K562 (cell line): ENCODE results near the gene RSPO1. TPM values are rescaled to one million over a fixed set of nuclear protein-coding genes. Genes with fewer than 3 reads are reported as not detected.

Experiments used
- ATAC-seq: fragments of 200-7000 bp; cut with Tn5 transposase; 3 replicates; pipeline ENCODE4 v1.9.1; 2020; ENCODE audit warnings: moderate library complexity
- BruUV-seq: library from RNA; stranded (reverse); fragments of 400-500 nt; replicated peaks from 2 replicates; lab custom pipeline; 2021; lab: Mats Ljungman, UMichigan
- CTCF ChIA-PET: fragments of 300-600 bp; formaldehyde crosslinking; extraction: SDS; loops from one replicate; lab custom pipeline; 2021; ENCODE audit warnings: low intra/inter-chr PET ratio; lab: Yijun Ruan, JAX
- POLR2A ChIA-PET: fragments of 300-600, 350-650 bp; sonication (Branson Sonifier 250); formaldehyde crosslinking; extraction: SDS; loops from one replicate; lab custom pipeline; 2021; ENCODE audit warnings: antibody characterized with exemption, inconsistent platforms; lab: Yijun Ruan, JAX
- DNase-seq, 4 experiments: peaks; one replicate each; pipeline versions ENCODE4 v3.0.0 to v3.0.0-alpha.2; 2011 to 2018; ENCODE audit warnings: low spot score in 3 of 4, mixed read lengths in 3 of 4; ENCODE audit errors: extremely low read depth in 1 of 4
- FAIRE-seq: peaks from 2 replicates; lab custom pipeline; 2011; peaks lifted over from hg19 to GRCh38; lab: Jason Lieb, UNC
- H2AFZ ChIP-seq: 2 replicates; pipeline ENCODE4 v1.6.0; 2011; ENCODE audit warnings: low read depth, low read length, control low read depth, inconsistent platforms
- H3K27ac ChIP-seq: fragments of 200-600 bp; 3 replicates; pipeline ENCODE4 v1.8.0; 2011; ENCODE audit warnings: low read depth, mild to moderate bottlenecking, control low read depth, inconsistent platforms, low read length, moderate library complexity, mixed read lengths; ENCODE audit errors: extremely low read depth
- H3K27me3 ChIP-seq, 2 experiments: fragments of 300-600 bp in 1 of 2; 2 replicates in 1 of 2; 3 replicates in 1 of 2; pipeline versions ENCODE4 v1.6.0 to v1.8.0; 2011; ENCODE audit warnings: inconsistent platforms in 2 of 2, low read length in 2 of 2, mild to moderate bottlenecking in 1 of 2, mixed read lengths in 1 of 2, moderate library complexity in 1 of 2; ENCODE audit not compliant: control insufficient read depth in 2 of 2, insufficient read depth in 2 of 2
- H3K36me3 ChIP-seq: fragments of 300-600 bp; 3 replicates; pipeline ENCODE4 v1.8.0; 2011; ENCODE audit warnings: mild to moderate bottlenecking, low read length, inconsistent platforms; ENCODE audit not compliant: control insufficient read depth, insufficient read depth
- H3K4me1 ChIP-seq, 2 experiments: fragments of 200-600 bp in 1 of 2; replicated peaks in 1 of 2; 2 replicates in 1 of 2; 3 replicates in 1 of 2; pipeline versions ENCODE4 v1.5.1 to v1.8.0; 2011; ENCODE audit warnings: inconsistent platforms in 2 of 2, low read length in 2 of 2, mild to moderate bottlenecking in 1 of 2, mixed read lengths in 1 of 2, moderate library complexity in 1 of 2; ENCODE audit not compliant: control insufficient read depth in 2 of 2, insufficient read depth in 2 of 2
- H3K4me2 ChIP-seq: 2 replicates; pipeline ENCODE4 v1.6.1; 2011; ENCODE audit warnings: low read length, control low read depth, inconsistent platforms, mixed read lengths; ENCODE audit not compliant: insufficient read depth
- H3K4me3 ChIP-seq: fragments of 200-600 bp; sonication (generic), shearing (Covaris generic); 2 replicates; pipeline ENCODE4 v1.5.1; 2016; ENCODE audit warnings: control low read depth, inconsistent platforms
- H3K79me2 ChIP-seq: fragments of 200-600 bp; 3 replicates; pipeline ENCODE4 v1.8.0; 2011; ENCODE audit warnings: low read length, inconsistent platforms; ENCODE audit not compliant: control insufficient read depth, insufficient read depth
- H3K9ac ChIP-seq, 2 experiments: 2 replicates each; pipeline versions ENCODE4 v1.6.0 to v1.6.1; 2011; ENCODE audit warnings: low read depth in 2 of 2, low read length in 2 of 2, control low read depth in 1 of 2, inconsistent platforms in 1 of 2, mild to moderate bottlenecking in 1 of 2, mixed read lengths in 1 of 2; ENCODE audit not compliant: insufficient read depth in 1 of 2
- H3K9me1 ChIP-seq: one replicate; pipeline ENCODE4 v1.6.0; 2011; ENCODE audit warnings: inconsistent platforms, mild to moderate bottlenecking, low read length, moderate library complexity; ENCODE audit not compliant: control insufficient read depth, insufficient read depth
- H3K9me3 ChIP-seq: replicated peaks from 2 replicates; pipeline ENCODE4 v1.5.1; 2011; ENCODE audit warnings: low read depth, low read length, inconsistent platforms; ENCODE audit not compliant: control insufficient read depth, insufficient read depth
- H4K20me1 ChIP-seq: replicated peaks from 2 replicates; pipeline ENCODE4 v1.6.1; 2011; ENCODE audit warnings: low read length, inconsistent platforms, mixed read lengths; ENCODE audit not compliant: control insufficient read depth, insufficient read depth
- CTCF ChIP-seq, 3 experiments: IDR thresholded peaks in 2 of 3; conservative IDR thresholded peaks in 1 of 3; 2 replicates each; pipeline ENCODE4 v1.5.1; 2011 to 2012; ENCODE audit warnings: low read length in 3 of 3, mild to moderate bottlenecking in 3 of 3, control low read depth in 2 of 3, improper control_type of control experiment in 1 of 3, inconsistent platforms in 1 of 3, low read depth in 1 of 3, mixed read lengths in 1 of 3, moderate library complexity in 1 of 3; ENCODE audit not compliant: insufficient read depth in 2 of 3
- CTCFL ChIP-seq: IDR thresholded peaks from 2 replicates; pipeline ENCODE4 v1.6.1; 2011; ENCODE audit warnings: borderline replicate concordance, low read depth, mild to moderate bottlenecking, moderate library complexity, low read length; ENCODE audit not compliant: insufficient read depth, poor library complexity, severe bottlenecking
- NFXL1 ChIP-seq: fragments of 450-650 bp; formaldehyde crosslinking; IDR thresholded peaks from 2 replicates; pipeline ENCODE4 v1.4.0; 2021; ENCODE audit warnings: mild to moderate bottlenecking
- SMC3 ChIP-seq: conservative IDR thresholded peaks from 2 replicates; pipeline ENCODE4 v1.6.1; 2011; ENCODE audit warnings: low read depth, low read length, improper control_type of control experiment; ENCODE audit not compliant: insufficient read depth
- TBP ChIP-seq: optimal IDR thresholded peaks from 2 replicates; pipeline ENCODE3; 2011; ENCODE audit warnings: low read depth, low read length, improper control_type of control experiment
- XRCC5 ChIP-seq: fragments of 200-400 bp; formaldehyde crosslinking; IDR thresholded peaks from 2 replicates; pipeline ENCODE4 v1.6.1; 2017; ENCODE audit warnings: low read depth, mild to moderate bottlenecking, low read length
- WGBS: fragments of 100-300 bp; shearing (Covaris generic); methylation state at CpG from one replicate; pipeline ENCODE4 v1.1.6; 2016; ENCODE audit warnings: low coverage, mixed read lengths; ENCODE audit not compliant: insufficient coverage; ENCODE audit errors: missing lambda C conversion rate; 5-methylcytosine and 5-hydroxymethylcytosine counted together
- in situ Hi-C: fragments of 300-500 bp; cut with MboI; formaldehyde crosslinking; loops from 4 replicates; pipeline ENCODE4 v1.15.0; 2018; ENCODE audit warnings: inconsistent platforms, mixed read lengths
- intact Hi-C: fragments of 100-400 bp; cut with micrococcal nuclease; formaldehyde crosslinking; loops from 2 replicates; pipeline ENCODE4 v1.14.2; 2022
- polyA plus RNA-seq, 8 experiments: library from polyadenylated mRNA; depleted of rRNA in 4 of 8; stranded (reverse) in 5 of 8; unstranded in 3 of 8; fragments of >200 nt; fragmentation: Nextera tagmentation in 2 of 8; fragmentation: Illumina TruSeq in 1 of 8; extraction: Ambion mirVana in 2 of 8; extraction: Trizol in 1 of 8; gene quantifications; 2 replicates each; pipeline versions ENCODE4 v1.2.1 to v1.2.3, GENCODE V29; 2011 to 2014; ENCODE audit warnings: inconsistent platforms in 1 of 8, missing spikeins in 1 of 8
- total RNA-seq, 7 experiments: library from RNA; depleted of rRNA in 6 of 7; stranded (reverse); fragments of >200 nt in 6 of 7; fragmentation: Illumina TruSeq in 2 of 7; extraction: Trizol in 2 of 7; gene quantifications; 2 replicates each; pipeline versions ENCODE4 v1.2.1 to v1.2.3, GENCODE V29; 2011 to 2021; ENCODE audit warnings: low replicate concordance in 1 of 7

Gene RSPO1
- total and polyA plus RNA-seq, 9 of the 15 experiments (the other 6 are each of a cell fraction or from before 2014, with no cell fraction given), result not detected

- H4K20me1 ChIP-seq, result 0 out of 2 replicates have a peak, but pooled peaks cover 5% of the 10 kb centered on the region
- H2AFZ ChIP-seq, result no peak overlapping the region
- no peaks in the 10 kb centered on the region for H3K79me2 ChIP-seq
- no peak overlapping the region for H3K9ac ChIP-seq
- no peak overlapping the region for H3K27ac ChIP-seq
- ATAC-seq (peak; percentile 90), DNase-seq (peak; percentile 68 to 74 (median 70)), FAIRE-seq (peak; percentile 86)
- BruUV-seq, result no TSS peak
- ChIA-PET CTCF (interaction anchor here (0.5 to 1.7 kb wide), 5 partner anchors 79 to 934 kb away, joined by 3 to 12 read pairs (median 3); partner anchors contain the start of gene SF3A3), POLR2A (interaction anchor here (0.5 to 2.1 kb wide), 6 partner anchors 11 to 624 kb away, joined by 3 to 6 read pairs (median 4); no protein-coding TSS in a partner anchor)
- peaks cover 0 to 4% of the 10 kb centered on the region in 2 experiments; a peak in 2 of 5 replicates for H3K4me1 ChIP-seq
- H3K4me2 ChIP-seq, result no peak overlapping the region
- no peaks in the 10 kb centered on the region for H3K36me3 ChIP-seq
- no peaks in the 10 kb centered on the region for H3K9me1 ChIP-seq
- H3K4me3 ChIP-seq, result no peak overlapping the region
- in situ Hi-C loops (no loop called here), intact Hi-C loops (loop anchor here (2.0 to 10.0 kb wide), 3 partner anchors 80 to 162 kb away; partner anchors contain the start of gene EPHA10)
- whole genome bisulfite sequencing, result 1% methylated on average over 8 of the region's 8 CpGs
- peaks cover 51 to 66% of the 10 kb centered on the region in 2 experiments for H3K27me3 ChIP-seq
- H3K9me3 ChIP-seq, result no peaks in the 10 kb centered on the region
- TF ChIP-seq NFXL1 (CRISPR knock-in tag) (no peak), CTCF (IDR thresholded peaks at IDR 0.05 in 2 of 3, conservative IDR thresholded peaks at IDR 0.05 in 1 of 3; ENCODE audit: insufficient read depth in 2 of 3, low read depth in 1 of 3, low read length in 3 of 3) (peak; percentile 78 to 86 (median 80)), CTCFL (peak; percentile 82), TBP (no peak), XRCC5 (0 out of 2 replicates have a peak, but pooled peaks have one; percentile 47), SMC3 (peak; percentile 60)
Measured at GRCh38 chr1:37602750-37603694, 31.7 kb downstream of the RSPO1 start.
